Measurements from ENCODE around the gene ZNF805. TPM values are rescaled to one million over a fixed set of nuclear protein-coding genes. Genes with fewer than 3 reads are reported as not detected.
"Not testable (repeated sequence)": the region's sequence is repeated elsewhere in the genome, so short reads cannot be mapped to it uniquely, and the experiment has no call there.

Gene ZNF805
- total RNA-seq, 1 donor from 2014 or later: 20.4 TPM

DNA sequence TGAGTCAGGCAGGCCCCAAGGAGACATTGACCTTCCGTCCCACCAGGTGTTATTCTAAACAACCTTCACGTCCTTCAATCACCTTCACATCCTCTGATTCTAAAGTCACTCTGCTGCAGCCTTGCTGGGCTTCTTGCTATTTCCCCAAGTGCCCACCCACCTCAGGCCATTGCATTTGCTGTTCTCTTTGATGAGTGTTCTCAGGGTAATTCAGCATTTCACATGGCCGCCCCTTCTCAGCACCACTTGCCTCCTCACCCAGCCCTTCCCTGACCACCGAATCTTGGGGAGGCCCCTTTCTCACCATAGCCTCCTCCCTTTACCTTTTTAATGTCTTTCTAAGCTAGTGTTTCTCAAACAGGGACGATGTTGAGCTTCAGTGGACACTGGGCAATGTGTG, 4.6 kb downstream of the ZNF805 start:
- Mint-ChIP-seq H3K27ac (ENCODE audit: unreplicated experiment) (no peak overlapping the region), H3K27me3 (ENCODE audit: unreplicated experiment) (peaks cover 6% of the 10 kb centered on the region), H3K4me1 (ENCODE audit: unreplicated experiment) (peaks cover 10% of the 10 kb centered on the region), H3K4me3 (ENCODE audit: unreplicated experiment) (peak overlapping the region; percentile 50), H3K36me3 (ENCODE audit: low read depth, unreplicated experiment) (peaks cover 26% of the 10 kb centered on the region), H3K9me3 (ENCODE audit: unreplicated experiment) (no peaks in the 10 kb centered on the region)
- DNase-seq (ENCODE audit: low spot score): no peak
- no peak for TF ChIP-seq CTCF (IDR thresholded peaks at IDR 0.05; ENCODE audit: unreplicated experiment)

- Mint-ChIP-seq H3K27me3 (ENCODE audit: unreplicated experiment) (peaks cover 6% of the 10 kb centered on the region), H3K4me3 (ENCODE audit: unreplicated experiment) (no peak overlapping the region), H3K4me1 (ENCODE audit: unreplicated experiment) (peaks cover 10% of the 10 kb centered on the region), H3K36me3 (ENCODE audit: low read depth, unreplicated experiment) (peaks cover 33% of the 10 kb centered on the region), H3K27ac (ENCODE audit: unreplicated experiment) (no peak overlapping the region), H3K9me3 (ENCODE audit: unreplicated experiment) (no peaks in the 10 kb centered on the region)
- no peak for DNase-seq (ENCODE audit: low spot score)
- TF ChIP-seq CTCF (IDR thresholded peaks at IDR 0.05; ENCODE audit: unreplicated experiment): no peak
These were observed 5.5 kb downstream of the ZNF805 start for GRCh38 chr19:57245959-57246358.

DNA sequence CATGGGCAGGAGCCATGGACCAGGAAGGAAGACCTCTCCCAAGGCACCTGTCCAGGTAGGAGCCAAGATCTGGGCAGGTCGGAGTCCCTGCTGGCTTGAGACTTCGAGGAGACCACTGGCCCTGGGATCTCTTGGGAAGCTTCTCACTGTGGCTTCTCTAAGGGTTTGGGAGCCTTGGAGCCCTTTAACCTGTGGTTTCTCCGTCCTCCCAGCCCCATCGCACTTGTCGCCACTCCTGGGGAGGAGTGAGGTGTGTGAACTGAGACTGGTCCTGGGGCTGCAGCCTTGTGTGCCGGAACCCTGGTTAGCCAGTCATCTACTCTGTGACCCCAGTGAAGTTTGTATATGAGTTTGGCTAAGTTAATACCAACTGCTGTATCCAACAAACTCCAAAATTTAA, 8.2 kb downstream of the ZNF805 start:
- Mint-ChIP-seq H3K36me3 (ENCODE audit: low read depth, unreplicated experiment) (peaks cover 43% of the 10 kb centered on the region), H3K4me1 (ENCODE audit: unreplicated experiment) (no peaks in the 10 kb centered on the region), H3K27me3 (ENCODE audit: unreplicated experiment) (peaks cover 6% of the 10 kb centered on the region), H3K9me3 (ENCODE audit: unreplicated experiment) (no peaks in the 10 kb centered on the region), H3K4me3 (ENCODE audit: unreplicated experiment) (no peak overlapping the region), H3K27ac (ENCODE audit: unreplicated experiment) (no peak overlapping the region)
- no peak for DNase-seq (ENCODE audit: low spot score)
- no peak for TF ChIP-seq CTCF (IDR thresholded peaks at IDR 0.05; ENCODE audit: unreplicated experiment)

- no peaks in the 10 kb centered on the region for H3K4me1 Mint-ChIP-seq (ENCODE audit: unreplicated experiment)
- H3K36me3 Mint-ChIP-seq (ENCODE audit: low read depth, unreplicated experiment): peaks cover 39% of the 10 kb centered on the region
These were observed 8.9 kb downstream of the ZNF805 start for GRCh38 chr19:57249329-57249728.

DNA sequence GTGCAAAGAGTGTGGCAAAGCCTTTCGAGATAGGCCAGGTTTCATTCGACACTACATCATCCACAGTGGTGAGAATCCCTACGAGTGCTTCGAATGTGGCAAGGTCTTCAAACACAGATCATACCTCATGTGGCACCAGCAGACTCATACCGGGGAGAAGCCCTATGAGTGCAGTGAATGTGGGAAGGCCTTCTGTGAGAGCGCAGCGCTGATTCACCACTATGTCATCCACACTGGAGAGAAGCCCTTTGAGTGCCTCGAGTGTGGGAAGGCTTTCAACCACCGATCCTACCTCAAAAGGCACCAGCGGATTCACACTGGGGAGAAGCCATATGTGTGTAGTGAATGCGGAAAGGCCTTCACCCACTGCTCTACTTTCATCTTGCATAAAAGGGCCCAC, 13.3 kb downstream of the ZNF805 start:
- H3K4me1 Mint-ChIP-seq (ENCODE audit: unreplicated experiment); H3K9me3 Mint-ChIP-seq (ENCODE audit: unreplicated experiment); DNase-seq (ENCODE audit: low spot score); H3K27ac Mint-ChIP-seq (ENCODE audit: unreplicated experiment); H3K27me3 Mint-ChIP-seq (ENCODE audit: unreplicated experiment); H3K4me3 Mint-ChIP-seq (ENCODE audit: unreplicated experiment): not testable (repeated sequence)
- H3K36me3 Mint-ChIP-seq (ENCODE audit: low read depth, unreplicated experiment): peaks cover 26% of the 10 kb centered on the region

More at GRCh38 chr19:57249329-57249728, 8.9 kb downstream of the ZNF805 start:
- no peak for TF ChIP-seq CTCF (IDR thresholded peaks at IDR 0.05; ENCODE audit: unreplicated experiment)
- Mint-ChIP-seq H3K27ac (ENCODE audit: unreplicated experiment) (no peak overlapping the region), H3K4me3 (ENCODE audit: unreplicated experiment) (no peak overlapping the region), H3K9me3 (ENCODE audit: unreplicated experiment) (no peaks in the 10 kb centered on the region), H3K27me3 (ENCODE audit: unreplicated experiment) (peaks cover 6% of the 10 kb centered on the region)
- no peak for DNase-seq (ENCODE audit: low spot score)

DNA sequence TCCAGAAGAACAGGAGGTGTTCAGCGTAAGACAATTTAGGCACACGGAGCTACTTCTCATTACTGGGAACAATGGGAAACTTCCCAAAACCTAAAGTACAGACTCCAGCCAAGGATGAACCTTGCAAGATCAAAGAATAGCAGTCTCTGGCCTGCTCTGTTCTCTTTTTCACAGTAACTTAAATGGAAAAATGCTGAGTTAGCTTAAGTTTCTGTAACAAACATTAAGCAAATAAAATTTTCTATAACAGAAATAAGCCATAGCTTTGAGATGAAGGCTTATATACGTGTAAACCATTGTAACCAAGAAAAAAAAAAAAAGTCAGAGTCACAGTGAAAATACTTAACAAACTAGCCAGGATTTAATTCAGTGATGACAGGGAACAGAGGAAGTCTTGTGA, 21.6 kb downstream of the ZNF805 start:
- Mint-ChIP-seq H3K4me1 (ENCODE audit: unreplicated experiment) (peaks cover 2% of the 10 kb centered on the region), H3K27me3 (ENCODE audit: unreplicated experiment) (peaks cover 8% of the 10 kb centered on the region), H3K4me3 (ENCODE audit: unreplicated experiment) (no peak overlapping the region), H3K36me3 (ENCODE audit: low read depth, unreplicated experiment) (no peaks in the 10 kb centered on the region), H3K27ac (ENCODE audit: unreplicated experiment) (no peak overlapping the region), H3K9me3 (ENCODE audit: unreplicated experiment) (no peaks in the 10 kb centered on the region)
- TF ChIP-seq CTCF (IDR thresholded peaks at IDR 0.05; ENCODE audit: unreplicated experiment): no peak
- DNase-seq (ENCODE audit: low spot score): no peak

All from endothelial cell (in vitro differentiated cells).